ENCODE data around the gene GRK5.
A peak's percentile ranks its signal among the peaks of the same experiment; 100 is the strongest.

The GRK5 gene

GRCh38 chr10:119348516-119349240, 141.3 kb downstream of the GRK5 start:
- H3K36me3 Mint-ChIP-seq (ENCODE audit: low read depth), result peaks cover 18% of the 10 kb centered on the region
- peaks cover 9% of the 10 kb centered on the region for H3K9me3 Mint-ChIP-seq
- peaks cover 52% of the 10 kb centered on the region for H3K4me1 Mint-ChIP-seq
- peaks cover 2% of the 10 kb centered on the region for H3K27me3 Mint-ChIP-seq (ENCODE audit: low read depth)
- peak overlapping the region in 1 of 3 experiments; percentile 7 for H3K4me3 Mint-ChIP-seq
- TF ChIP-seq CTCF (IDR thresholded peaks at IDR 0.05; ENCODE audit: unreplicated experiment in 3 of 3), result peak in 1 of 3 experiments; percentile 15
- peak overlapping the region; percentile 36 to 59 (median 39) for H3K27ac Mint-ChIP-seq

- peaks cover 9% of the 10 kb centered on the region for H3K9me3 Mint-ChIP-seq
- peaks cover 18% of the 10 kb centered on the region for H3K36me3 Mint-ChIP-seq (ENCODE audit: low read depth)
- peak overlapping the region; percentile 36 to 59 (median 39) for H3K27ac Mint-ChIP-seq
- H3K4me3 Mint-ChIP-seq, result no peak overlapping the region
- no peaks in the 10 kb centered on the region for H3K27me3 Mint-ChIP-seq (ENCODE audit: low read depth)
- peaks cover 45% of the 10 kb centered on the region for H3K4me1 Mint-ChIP-seq
- no peak for TF ChIP-seq CTCF (IDR thresholded peaks at IDR 0.05; ENCODE audit: unreplicated experiment in 3 of 3)
Observed at GRCh38 chr10:119349341-119349740, 142.0 kb downstream of the GRK5 start.

- H3K4me1 Mint-ChIP-seq, result peaks cover 42% of the 10 kb centered on the region
- H3K27me3 Mint-ChIP-seq (ENCODE audit: low read depth), result no peaks in the 10 kb centered on the region
- TF ChIP-seq CTCF (IDR thresholded peaks at IDR 0.05; ENCODE audit: unreplicated experiment in 3 of 3), result no peak
- H3K9me3 Mint-ChIP-seq, result peaks cover 9% of the 10 kb centered on the region
- no peak overlapping the region for H3K4me3 Mint-ChIP-seq
- H3K36me3 Mint-ChIP-seq (ENCODE audit: low read depth), result peaks cover 18% of the 10 kb centered on the region
- H3K27ac Mint-ChIP-seq, result peak overlapping the region in 1 of 3 experiments; percentile 55
Observed at GRCh38 chr10:119349937-119350501, 142.6 kb downstream of the GRK5 start.

- H3K4me3 Mint-ChIP-seq, result no peak overlapping the region
- H3K27me3 Mint-ChIP-seq (ENCODE audit: low read depth), result no peaks in the 10 kb centered on the region
- H3K4me1 Mint-ChIP-seq, result peaks cover 36% of the 10 kb centered on the region
- no peak for TF ChIP-seq CTCF (IDR thresholded peaks at IDR 0.05; ENCODE audit: unreplicated experiment in 3 of 3)
- H3K36me3 Mint-ChIP-seq (ENCODE audit: low read depth), result peaks cover 18% of the 10 kb centered on the region
- peak overlapping the region in 2 of 3 experiments; percentile 55 to 66 for H3K27ac Mint-ChIP-seq
- peaks cover 10% of the 10 kb centered on the region for H3K9me3 Mint-ChIP-seq
Observed at GRCh38 chr10:119350502-119351097, 143.2 kb downstream of the GRK5 start.

- Mint-ChIP-seq H3K27ac (peak overlapping the region in 2 of 3 experiments; percentile 55 to 66), H3K36me3 (ENCODE audit: low read depth) (peaks cover 23% of the 10 kb centered on the region), H3K9me3 (peaks cover 15% of the 10 kb centered on the region), H3K4me3 (no peak overlapping the region), H3K27me3 (ENCODE audit: low read depth) (no peaks in the 10 kb centered on the region), H3K4me1 (peaks cover 30% of the 10 kb centered on the region)
- no peak for TF ChIP-seq CTCF (IDR thresholded peaks at IDR 0.05; ENCODE audit: unreplicated experiment in 3 of 3)
Observed at GRCh38 chr10:119351189-119351588, 143.8 kb downstream of the GRK5 start.
